Prostate gland (tissue), 2 donors: Measurements from ENCODE around the gene FXYD5. TPM values are rescaled to one million over a fixed set of nuclear protein-coding genes. Genes with fewer than 3 reads are reported as not detected.

ENCODE experiments used
- DNase-seq: peaks from one replicate; pipeline ENCODE4 v3.0.0-alpha.2; 2019; ENCODE audit warnings: low spot score
- H3K27ac ChIP-seq, 2 donors: fragments of 200-600 bp; sonication (generic); 2 replicates each; pipeline ENCODE4 v1.5.1; 2017 to 2019
- H3K27me3 ChIP-seq: fragments of 200-600 bp; sonication (generic); replicated peaks from 2 replicates; pipeline ENCODE4 v1.5.1; 2019; ENCODE audit not compliant: insufficient read depth
- H3K36me3 ChIP-seq, 2 donors: fragments of 200-600 bp; sonication (generic); 1 replicate in 1 of 2; 2 replicates in 1 of 2; pipeline versions ENCODE4 v1.5.1 to v1.8.1; 2017 to 2019
- H3K4me1 ChIP-seq: fragments of 200-600 bp; sonication (generic); replicated peaks from 2 replicates; pipeline ENCODE4 v1.5.1; 2019
- H3K4me3 ChIP-seq, 2 donors: fragments of 200-600 bp; sonication (generic); 2 replicates each; pipeline ENCODE4 v1.5.1; 2017 to 2019
- H3K9me3 ChIP-seq: fragments of 200-600 bp; sonication (generic); 2 replicates; pipeline ENCODE4 v1.5.1; 2017
- CTCF ChIP-seq, 4 experiments: fragments of 200-600 bp in 2 of 4; fragments of 450-650 bp in 2 of 4; sonication (generic) in 2 of 4; IDR thresholded peaks; 1 replicate in 3 of 4; 2 replicates in 1 of 4; pipeline ENCODE4 v1.5.1; 2016 to 2019; ENCODE audit warnings: antibody characterized with exemption in 4 of 4, mild to moderate bottlenecking in 2 of 4, moderate library complexity in 2 of 4
- POLR2A ChIP-seq: fragments of 450-650 bp; IDR thresholded peaks from one replicate; pipeline ENCODE4 v1.6.1; 2016; ENCODE audit warnings: antibody characterized with exemption, mild to moderate bottlenecking
- POLR2AphosphoS5 ChIP-seq: sonication (generic); formaldehyde crosslinking; IDR thresholded peaks from one replicate; pipeline ENCODE4 v1.6.1; 2017; ENCODE audit warnings: antibody characterized with exemption
- WGBS: methylation state at CpG from one replicate; pipeline ENCODE4 v1.1.5; 2018; 5-methylcytosine and 5-hydroxymethylcytosine counted together
- intact Hi-C: fragments of 100-400 bp; cut with DNase I; formaldehyde crosslinking; loops from one replicate; pipeline ENCODE4 v1.14.2; 2022
- total RNA-seq, 2 donors: library from RNA; depleted of rRNA; stranded (reverse); fragments of >200 nt; gene quantifications; one replicate each; pipeline ENCODE4 v1.1.0, GENCODE V29; 2016

Gene FXYD5
- total RNA-seq, 2 donors from 2014 or later: 18.8 to 43.2 TPM

GRCh38 chr19:35120492-35120891 lies 34.0 kb upstream of the FXYD5 start:
- no peaks in the 10 kb centered on the region for H3K9me3 ChIP-seq
- TF ChIP-seq POLR2AphosphoS5 (peak; percentile 78), POLR2A (no peak)
- peaks cover 11% of the 10 kb centered on the region for H3K4me1 ChIP-seq
- intact Hi-C loops: no loop called here
- H3K27me3 ChIP-seq: no peaks in the 10 kb centered on the region
- 27% methylated on average over 7 of the region's 7 CpGs for WGBS
- no peak for DNase-seq
- no peaks in the 10 kb centered on the region for H3K36me3 ChIP-seq
- peak overlapping the region; percentile 83 to 88 for H3K27ac ChIP-seq
- peak overlapping the region in 1 of 2 donors; percentile 65 for H3K4me3 ChIP-seq

- Histone ChIP-seq H3K27me3 (no peaks in the 10 kb centered on the region), H3K27ac (peak overlapping the region; percentile 83 to 88), H3K4me3 (no peak overlapping the region), H3K4me1 (peaks cover 11% of the 10 kb centered on the region), H3K36me3 (no peaks in the 10 kb centered on the region), H3K9me3 (no peaks in the 10 kb centered on the region)
- intact Hi-C loops: no loop called here
- WGBS: 61% methylated on average over 7 of the region's 7 CpGs
- TF ChIP-seq POLR2A (no peak), POLR2AphosphoS5 (no peak)
- no peak for DNase-seq
These were observed 33.6 kb upstream of the FXYD5 start for GRCh38 chr19:35120898-35121297.

GRCh38 chr19:35122687-35123551 lies 31.6 kb upstream of the FXYD5 start:
- no peak for DNase-seq
- H3K9me3 ChIP-seq: no peaks in the 10 kb centered on the region
- H3K4me1 ChIP-seq: peaks cover 17% of the 10 kb centered on the region
- intact Hi-C loops: no loop called here
- no peaks in the 10 kb centered on the region for H3K27me3 ChIP-seq
- no peak for TF ChIP-seq POLR2A
- peak; percentile 46 for TF ChIP-seq POLR2AphosphoS5
- no peak for TF ChIP-seq CTCF (IDR thresholded peaks at IDR 0.05)
- no peaks in the 10 kb centered on the region for H3K36me3 ChIP-seq
- WGBS: 44% methylated on average over 18 of the region's 19 CpGs
- H3K4me3 ChIP-seq: no peak overlapping the region
- H3K27ac ChIP-seq: peak overlapping the region; percentile 85 to 88

GRCh38 chr19:35123573-35123972 lies 31.0 kb upstream of the FXYD5 start:
- no peak overlapping the region for H3K4me3 ChIP-seq
- no peaks in the 10 kb centered on the region for H3K36me3 ChIP-seq
- intact Hi-C loops: no loop called here
- WGBS: 51% methylated on average over 5 of the region's 5 CpGs
- peak overlapping the region; percentile 85 to 88 for H3K27ac ChIP-seq
- H3K9me3 ChIP-seq: no peaks in the 10 kb centered on the region
- TF ChIP-seq POLR2AphosphoS5 (peak; percentile 35), POLR2A (no peak)
- H3K4me1 ChIP-seq: peaks cover 19% of the 10 kb centered on the region
- DNase-seq: peak; percentile 76
- no peaks in the 10 kb centered on the region for H3K27me3 ChIP-seq

GRCh38 chr19:35124098-35125060 lies 30.2 kb upstream of the FXYD5 start:
- 7% methylated on average over 42 of the region's 42 CpGs for WGBS
- Histone ChIP-seq H3K4me1 (peaks cover 24% of the 10 kb centered on the region), H3K27ac (peak overlapping the region; percentile 85 to 88)

More at GRCh38 chr19:35124098-35125060, 30.2 kb upstream of the FXYD5 start:
- TF ChIP-seq POLR2AphosphoS5 (peak; percentile 99), POLR2A (peak; percentile 85), CTCF (IDR thresholded peaks at IDR 0.05) (no peak)
- Histone ChIP-seq H3K27me3 (no peaks in the 10 kb centered on the region), H3K36me3 (no peaks in the 10 kb centered on the region), H3K9me3 (no peaks in the 10 kb centered on the region), H3K4me3 (peak overlapping the region; percentile 18 to 33)
- intact Hi-C loops: no loop called here
- peak; percentile 95 for DNase-seq
